GM21529 (cell line): ENCODE measurements around the gene PRKG1.

Experiments
- ATAC-seq: cut with Tn5 transposase; IDR thresholded peaks from one replicate; pipeline ENCODE4 v1.9.1; 2021; ENCODE audit not compliant: unreplicated experiment

Gene PRKG1

GRCh38 chr10:51897560-51897959 lies 823.3 kb downstream of the PRKG1 start:
- no peak for ATAC-seq

GRCh38 chr10:51900180-51900579 lies 825.9 kb downstream of the PRKG1 start:
- no peak for ATAC-seq

GRCh38 chr10:51903675-51904074 lies 829.4 kb downstream of the PRKG1 start:
- ATAC-seq = no peak

- ATAC-seq = no peak
Observed at GRCh38 chr10:51905032-51905431, 830.7 kb downstream of the PRKG1 start.

- ATAC-seq = no peak
Observed at GRCh38 chr10:51907361-51907760, 833.1 kb downstream of the PRKG1 start.

GRCh38 chr10:51910189-51910588 lies 835.9 kb downstream of the PRKG1 start:
- no peak for ATAC-seq

GRCh38 chr10:51910596-51910995 lies 836.3 kb downstream of the PRKG1 start:
- ATAC-seq = no peak

- no peak for ATAC-seq
Observed at GRCh38 chr10:51911723-51912122, 837.4 kb downstream of the PRKG1 start.

- no peak for ATAC-seq
Observed at GRCh38 chr10:51915031-51915542, 840.8 kb downstream of the PRKG1 start.

GRCh38 chr10:51918440-51918839 lies 844.2 kb downstream of the PRKG1 start:
- no peak for ATAC-seq

- peak; percentile 50 for ATAC-seq
Observed at GRCh38 chr10:51918884-51919325, 844.6 kb downstream of the PRKG1 start.

GRCh38 chr10:51920672-51921071 lies 846.4 kb downstream of the PRKG1 start:
- ATAC-seq = peak; percentile 60

GRCh38 chr10:51924359-51924758 lies 850.1 kb downstream of the PRKG1 start:
- no peak for ATAC-seq

GRCh38 chr10:51926337-51926736 lies 852.0 kb downstream of the PRKG1 start:
- ATAC-seq = no peak

- ATAC-seq = no peak
Observed at GRCh38 chr10:51928162-51928561, 853.9 kb downstream of the PRKG1 start.

GRCh38 chr10:51932530-51932929 lies 858.2 kb downstream of the PRKG1 start:
- ATAC-seq = peak; percentile 58

GRCh38 chr10:51934373-51934772 lies 860.1 kb downstream of the PRKG1 start:
- no peak for ATAC-seq

- ATAC-seq = no peak
Observed at GRCh38 chr10:51935341-51935740, 861.1 kb downstream of the PRKG1 start.

GRCh38 chr10:51937308-51938140 lies 863.2 kb downstream of the PRKG1 start:
- no peak for ATAC-seq

GRCh38 chr10:51950371-51950995 lies 876.2 kb downstream of the PRKG1 start:
- ATAC-seq = no peak

- no peak for ATAC-seq
Observed at GRCh38 chr10:51950996-51951555, 876.8 kb downstream of the PRKG1 start.

- ATAC-seq = no peak
Observed at GRCh38 chr10:51951601-51952000, 877.3 kb downstream of the PRKG1 start.
